ENCODE results near the gene FBXO2. TPM values are rescaled to one million over a fixed set of nuclear protein-coding genes. Genes with fewer than 3 reads are reported as not detected.

Gene FBXO2
- total and polyA plus RNA-seq, 10 of the 15 experiments (the other 5 are each of a cell fraction or from before 2014, with no cell fraction given) = 0.06 to 0.41 (median 0.18) TPM; not detected in 4

DNA sequence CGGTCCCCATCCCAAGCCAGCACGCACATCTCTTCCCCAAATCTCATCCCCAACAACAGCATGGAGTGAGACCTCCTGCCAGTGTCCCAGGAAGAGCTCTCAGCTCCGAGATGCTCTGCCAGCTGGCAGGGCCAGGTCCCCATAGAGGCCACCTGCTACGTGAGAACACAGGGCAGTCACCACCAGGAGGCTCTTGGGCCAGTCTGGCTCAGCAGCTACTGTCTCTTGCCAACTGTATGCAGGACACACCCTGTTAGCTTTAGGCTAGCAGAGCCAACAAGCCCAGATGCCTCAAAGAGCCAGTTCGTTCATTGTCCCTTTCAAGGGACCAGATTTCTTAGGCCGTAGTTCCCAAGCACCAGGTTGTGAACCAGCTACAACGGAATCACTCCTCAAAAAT is 36.9 kb downstream of the FBXO2 start (continued):
- TF ChIP-seq, protein P1, sequence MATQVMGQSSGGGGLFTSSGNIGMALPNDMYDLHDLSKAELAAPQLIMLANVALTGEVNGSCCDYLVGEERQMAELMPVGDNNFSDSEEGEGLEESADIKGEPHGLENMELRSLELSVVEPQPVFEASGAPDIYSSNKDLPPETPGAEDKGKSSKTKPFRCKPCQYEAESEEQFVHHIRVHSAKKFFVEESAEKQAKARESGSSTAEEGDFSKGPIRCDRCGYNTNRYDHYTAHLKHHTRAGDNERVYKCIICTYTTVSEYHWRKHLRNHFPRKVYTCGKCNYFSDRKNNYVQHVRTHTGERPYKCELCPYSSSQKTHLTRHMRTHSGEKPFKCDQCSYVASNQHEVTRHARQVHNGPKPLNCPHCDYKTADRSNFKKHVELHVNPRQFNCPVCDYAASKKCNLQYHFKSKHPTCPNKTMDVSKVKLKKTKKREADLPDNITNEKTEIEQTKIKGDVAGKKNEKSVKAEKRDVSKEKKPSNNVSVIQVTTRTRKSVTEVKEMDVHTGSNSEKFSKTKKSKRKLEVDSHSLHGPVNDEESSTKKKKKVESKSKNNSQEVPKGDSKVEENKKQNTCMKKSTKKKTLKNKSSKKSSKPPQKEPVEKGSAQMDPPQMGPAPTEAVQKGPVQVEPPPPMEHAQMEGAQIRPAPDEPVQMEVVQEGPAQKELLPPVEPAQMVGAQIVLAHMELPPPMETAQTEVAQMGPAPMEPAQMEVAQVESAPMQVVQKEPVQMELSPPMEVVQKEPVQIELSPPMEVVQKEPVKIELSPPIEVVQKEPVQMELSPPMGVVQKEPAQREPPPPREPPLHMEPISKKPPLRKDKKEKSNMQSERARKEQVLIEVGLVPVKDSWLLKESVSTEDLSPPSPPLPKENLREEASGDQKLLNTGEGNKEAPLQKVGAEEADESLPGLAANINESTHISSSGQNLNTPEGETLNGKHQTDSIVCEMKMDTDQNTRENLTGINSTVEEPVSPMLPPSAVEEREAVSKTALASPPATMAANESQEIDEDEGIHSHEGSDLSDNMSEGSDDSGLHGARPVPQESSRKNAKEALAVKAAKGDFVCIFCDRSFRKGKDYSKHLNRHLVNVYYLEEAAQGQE (IDR thresholded peaks at IDR 0.05; ENCODE audit: low read depth, low read length) = no peak

DNA sequence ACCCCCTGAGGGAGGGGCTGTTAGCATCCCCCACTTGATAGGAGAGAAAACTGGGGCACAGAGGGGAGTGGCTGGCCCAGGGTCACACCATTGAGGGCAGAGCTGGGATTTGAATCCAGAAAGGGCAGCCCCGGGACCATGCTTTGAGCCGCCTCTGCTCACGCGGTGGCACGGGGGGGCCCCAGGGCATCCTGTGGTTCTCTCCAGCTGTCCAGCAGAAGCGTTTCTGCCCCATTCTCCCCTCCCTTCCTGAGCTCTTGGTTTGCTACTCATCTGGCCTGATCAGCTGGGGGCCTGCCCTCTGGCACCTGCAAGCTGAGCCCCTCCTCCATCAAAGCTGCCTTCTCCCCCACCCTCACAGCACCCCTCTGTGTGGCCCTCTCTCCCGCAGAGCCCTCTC is 37.5 kb downstream of the FBXO2 start:
- no peak for DNase-seq (ENCODE audit: low read depth, low spot score)
- no peak for FAIRE-seq
- Histone ChIP-seq H3K27me3 (replicated peaks in 1 of 2; ENCODE audit: control insufficient read depth in 2 of 2, insufficient read depth in 2 of 2, low read length in 1 of 2) (no peaks in the 10 kb centered on the region; a peak in 1 of 4 replicates), H3K79me2 (ENCODE audit: control insufficient read depth, insufficient read depth, low read length) (no peaks in the 10 kb centered on the region), H2AFZ (ENCODE audit: control insufficient read depth, low read depth, low read length) (no peak overlapping the region), H3K4me3 (no peak overlapping the region), H3K4me1 (ENCODE audit: control insufficient read depth, insufficient read depth, low read length) (no peaks in the 10 kb centered on the region), H3K36me3 (ENCODE audit: control insufficient read depth in 2 of 2, insufficient read depth in 2 of 2, low read length in 1 of 2) (no peaks in the 10 kb centered on the region), H3K27ac (ENCODE audit: control insufficient read depth, insufficient read depth) (no peak overlapping the region), H3K9ac (ENCODE audit: control insufficient read depth, insufficient read depth, low read length) (no peak overlapping the region), H3K4me2 (ENCODE audit: control insufficient read depth, insufficient read depth) (no peak overlapping the region), H3K9me3 (replicated peaks; ENCODE audit: control insufficient read depth, insufficient read depth, low read length) (no peaks in the 10 kb centered on the region), H4K20me1 (ENCODE audit: control insufficient read depth, insufficient read depth) (no peaks in the 10 kb centered on the region)
- CTCF ChIA-PET = no interaction called here
- POLR2A ChIA-PET = no interaction called here
- SMC1A ChIA-PET (ENCODE audit: uncharacterized antibody, unreplicated experiment) = no interaction called here
- TF ChIP-seq EED (IDR thresholded peaks at IDR 0.05; ENCODE audit: low read depth) = no peak
- TF ChIP-seq BHLHE40 (IDR thresholded peaks at IDR 0.05; ENCODE audit: borderline replicate concordance in 1 of 2, low read depth in 2 of 2, low read length in 1 of 2) = no peak
- TF ChIP-seq TAF1 (IDR thresholded peaks at IDR 0.05; ENCODE audit: borderline replicate concordance, low read depth, low read length) = no peak
- TF ChIP-seq, protein P2, sequence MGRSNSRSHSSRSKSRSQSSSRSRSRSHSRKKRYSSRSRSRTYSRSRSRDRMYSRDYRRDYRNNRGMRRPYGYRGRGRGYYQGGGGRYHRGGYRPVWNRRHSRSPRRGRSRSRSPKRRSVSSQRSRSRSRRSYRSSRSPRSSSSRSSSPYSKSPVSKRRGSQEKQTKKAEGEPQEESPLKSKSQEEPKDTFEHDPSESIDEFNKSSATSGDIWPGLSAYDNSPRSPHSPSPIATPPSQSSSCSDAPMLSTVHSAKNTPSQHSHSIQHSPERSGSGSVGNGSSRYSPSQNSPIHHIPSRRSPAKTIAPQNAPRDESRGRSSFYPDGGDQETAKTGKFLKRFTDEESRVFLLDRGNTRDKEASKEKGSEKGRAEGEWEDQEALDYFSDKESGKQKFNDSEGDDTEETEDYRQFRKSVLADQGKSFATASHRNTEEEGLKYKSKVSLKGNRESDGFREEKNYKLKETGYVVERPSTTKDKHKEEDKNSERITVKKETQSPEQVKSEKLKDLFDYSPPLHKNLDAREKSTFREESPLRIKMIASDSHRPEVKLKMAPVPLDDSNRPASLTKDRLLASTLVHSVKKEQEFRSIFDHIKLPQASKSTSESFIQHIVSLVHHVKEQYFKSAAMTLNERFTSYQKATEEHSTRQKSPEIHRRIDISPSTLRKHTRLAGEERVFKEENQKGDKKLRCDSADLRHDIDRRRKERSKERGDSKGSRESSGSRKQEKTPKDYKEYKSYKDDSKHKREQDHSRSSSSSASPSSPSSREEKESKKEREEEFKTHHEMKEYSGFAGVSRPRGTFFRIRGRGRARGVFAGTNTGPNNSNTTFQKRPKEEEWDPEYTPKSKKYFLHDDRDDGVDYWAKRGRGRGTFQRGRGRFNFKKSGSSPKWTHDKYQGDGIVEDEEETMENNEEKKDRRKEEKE (IDR thresholded peaks at IDR 0.05) = no peak
- no peak for TF ChIP-seq SIX5 (IDR thresholded peaks at IDR 0.05; ENCODE audit: low read depth, low read length, severe bottlenecking)
- TF ChIP-seq HDAC6 (IDR thresholded peaks at IDR 0.05; ENCODE audit: unreplicated experiment) = no peak
- TF ChIP-seq JUND (IDR thresholded peaks at IDR 0.05; ENCODE audit: low read depth, low read length) = no peak
- no peak for TF ChIP-seq SMAD1 (IDR thresholded peaks at IDR 0.05; ENCODE audit: low read depth, partially characterized antibody)
- TF ChIP-seq, protein P3, sequence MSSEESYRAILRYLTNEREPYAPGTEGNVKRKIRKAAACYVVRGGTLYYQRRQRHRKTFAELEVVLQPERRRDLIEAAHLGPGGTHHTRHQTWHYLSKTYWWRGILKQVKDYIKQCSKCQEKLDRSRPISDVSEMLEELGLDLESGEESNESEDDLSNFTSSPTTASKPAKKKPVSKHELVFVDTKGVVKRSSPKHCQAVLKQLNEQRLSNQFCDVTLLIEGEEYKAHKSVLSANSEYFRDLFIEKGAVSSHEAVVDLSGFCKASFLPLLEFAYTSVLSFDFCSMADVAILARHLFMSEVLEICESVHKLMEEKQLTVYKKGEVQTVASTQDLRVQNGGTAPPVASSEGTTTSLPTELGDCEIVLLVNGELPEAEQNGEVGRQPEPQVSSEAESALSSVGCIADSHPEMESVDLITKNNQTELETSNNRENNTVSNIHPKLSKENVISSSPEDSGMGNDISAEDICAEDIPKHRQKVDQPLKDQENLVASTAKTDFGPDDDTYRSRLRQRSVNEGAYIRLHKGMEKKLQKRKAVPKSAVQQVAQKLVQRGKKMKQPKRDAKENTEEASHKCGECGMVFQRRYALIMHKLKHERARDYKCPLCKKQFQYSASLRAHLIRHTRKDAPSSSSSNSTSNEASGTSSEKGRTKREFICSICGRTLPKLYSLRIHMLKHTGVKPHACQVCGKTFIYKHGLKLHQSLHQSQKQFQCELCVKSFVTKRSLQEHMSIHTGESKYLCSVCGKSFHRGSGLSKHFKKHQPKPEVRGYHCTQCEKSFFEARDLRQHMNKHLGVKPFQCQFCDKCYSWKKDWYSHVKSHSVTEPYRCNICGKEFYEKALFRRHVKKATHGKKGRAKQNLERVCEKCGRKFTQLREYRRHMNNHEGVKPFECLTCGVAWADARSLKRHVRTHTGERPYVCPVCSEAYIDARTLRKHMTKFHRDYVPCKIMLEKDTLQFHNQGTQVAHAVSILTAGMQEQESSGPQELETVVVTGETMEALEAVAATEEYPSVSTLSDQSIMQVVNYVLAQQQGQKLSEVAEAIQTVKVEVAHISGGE (CRISPR knock-in tag; IDR thresholded peaks at IDR 0.05) = no peak
- intact Hi-C loops (cut with micrococcal nuclease; ENCODE audit: unreplicated experiment) (no loop called here), in situ Hi-C loops (cut with MboI) (no loop called here)
- ATAC-seq = no peak
- BruUV-seq (replicated peaks) = no TSS peak
- RAD21 ChIA-PET (ENCODE audit: unreplicated experiment) = no interaction called here
- 12% methylated on average over 2 of the region's 7 CpGs for WGBS (ENCODE audit: insufficient coverage, insufficient replicate concordance, low lambda C conversion rate, missing lambda C conversion rate)

Measured in GM12878 (cell line).